K562 (cell line): ENCODE measurements around the gene METAP2. TPM values are rescaled to one million over a fixed set of nuclear protein-coding genes. Genes with fewer than 3 reads are reported as not detected.

Experiments used
- ASH1L ChIP-seq: fragments of 450-650 bp; IDR thresholded peaks from 2 replicates; pipeline ENCODE4 v1.6.1; 2018; ENCODE audit warnings: borderline replicate concordance, mild to moderate bottlenecking, low read depth; ENCODE audit not compliant: partially characterized antibody
- DMBX1 ChIP-seq: fragments of 250-450 bp; sonication (Bioruptor Pico); IDR thresholded peaks from 2 replicates; pipeline ENCODE4 v1.8.0; 2022; ENCODE audit warnings: inconsistent platforms, mild to moderate bottlenecking, moderate library complexity, borderline replicate concordance
- HEY1 ChIP-seq: fragments of 250-450 bp; sonication (Bioruptor Pico); IDR thresholded peaks from 2 replicates; pipeline ENCODE4 v1.5.0; 2020; ENCODE audit warnings: mild to moderate bottlenecking, moderate library complexity, borderline replicate concordance
- L3MBTL2 ChIP-seq: fragments of 450-650 bp; IDR thresholded peaks from 2 replicates; pipeline ENCODE4 v1.6.1; 2016; ENCODE audit warnings: mild to moderate bottlenecking, moderate library complexity
- NEUROD1 ChIP-seq: fragments of 150-350 bp; IDR thresholded peaks from 2 replicates; pipeline ENCODE4 v1.6.1; 2014; ENCODE audit warnings: borderline replicate concordance, low read length, low read depth; ENCODE audit not compliant: partially characterized antibody
- NFE2 ChIP-seq: IDR thresholded peaks from 2 replicates; pipeline ENCODE4 v1.6.1; 2014; ENCODE audit warnings: antibody characterized with exemption, low read depth
- NUFIP1 ChIP-seq: fragments of 450-650 bp; IDR thresholded peaks from 2 replicates; pipeline ENCODE4 v1.6.1; 2018; ENCODE audit not compliant: partially characterized antibody
- RBFOX2 ChIP-seq: fragments of 200-400 bp; formaldehyde crosslinking; IDR thresholded peaks from 2 replicates; pipeline ENCODE4 v1.6.1; 2017; ENCODE audit warnings: low read depth, mild to moderate bottlenecking, low read length, moderate library complexity
- RBM17 ChIP-seq: fragments of 200-400 bp; formaldehyde crosslinking; IDR thresholded peaks from 2 replicates; pipeline ENCODE4 v1.6.1; 2017; ENCODE audit warnings: low read depth, mild to moderate bottlenecking, low read length, borderline replicate concordance
- RHOXF2B ChIP-seq: fragments of 250-450 bp; sonication (Bioruptor Pico); conservative IDR thresholded peaks from 2 replicates; pipeline ENCODE4 v1.5.1; 2021
- SAFB2 ChIP-seq: fragments of 200-400 bp; formaldehyde crosslinking; IDR thresholded peaks from 2 replicates; pipeline ENCODE4 v1.6.1; 2018; ENCODE audit warnings: borderline replicate concordance, low read length, low read depth, moderate library complexity; ENCODE audit not compliant: severe bottlenecking
- SP2 ChIP-seq: IDR thresholded peaks from 2 replicates; pipeline ENCODE4 v1.6.1; 2011; ENCODE audit warnings: mild to moderate bottlenecking, low read depth, low read length, moderate library complexity; ENCODE audit not compliant: poor library complexity, severe bottlenecking; ENCODE audit errors: extremely low read depth
- TARDBP ChIP-seq: fragments of 450-650 bp; IDR thresholded peaks from 2 replicates; pipeline ENCODE4 v1.6.1; 2016
- TFAM ChIP-seq: fragments of 250-450 bp; sonication (Bioruptor Pico); conservative IDR thresholded peaks from 2 replicates; pipeline ENCODE4 v1.5.0; 2021; ENCODE audit warnings: mild to moderate bottlenecking, moderate library complexity
- WHSC1 ChIP-seq: IDR thresholded peaks from one replicate; pipeline ENCODE4 v1.6.1; 2012; ENCODE audit warnings: low read length, control low read depth, inconsistent platforms
- ZNF175 ChIP-seq: fragments of 200-800 bp; sonication (Bioruptor generic); IDR thresholded peaks from 2 replicates; pipeline ENCODE4 v1.6.1; 2016; ENCODE audit warnings: low read depth, mild to moderate bottlenecking, missing genetic modification characterization, missing compliant biosample characterization
- ZNF561 ChIP-seq: fragments of 450-650 bp; formaldehyde crosslinking; conservative IDR thresholded peaks from 2 replicates; pipeline ENCODE4 v1.4.0; 2020; ENCODE audit warnings: mild to moderate bottlenecking, moderate library complexity
- polyA plus RNA-seq, 8 experiments: library from polyadenylated mRNA; depleted of rRNA in 4 of 8; stranded (reverse) in 5 of 8; unstranded in 3 of 8; fragments of >200 nt; fragmentation: Nextera tagmentation in 2 of 8; fragmentation: Illumina TruSeq in 1 of 8; extraction: Ambion mirVana in 2 of 8; extraction: Trizol in 1 of 8; gene quantifications; 2 replicates each; pipeline versions ENCODE4 v1.2.1 to v1.2.3, GENCODE V29; 2011 to 2014; ENCODE audit warnings: inconsistent platforms in 1 of 8, missing spikeins in 1 of 8
- total RNA-seq, 7 experiments: library from RNA; depleted of rRNA in 6 of 7; stranded (reverse); fragments of >200 nt in 6 of 7; fragmentation: Illumina TruSeq in 2 of 7; extraction: Trizol in 2 of 7; gene quantifications; 2 replicates each; pipeline versions ENCODE4 v1.2.1 to v1.2.3, GENCODE V29; 2011 to 2021; ENCODE audit warnings: low replicate concordance in 1 of 7
- TF ChIP-seq, protein P1 (sequence below): fragments of 450-650 bp; IDR thresholded peaks from 2 replicates; pipeline ENCODE4 v1.6.1; 2018; ENCODE audit warnings: mild to moderate bottlenecking, low read depth; ENCODE audit not compliant: partially characterized antibody
- TF ChIP-seq, protein P2 (sequence below): fragments of 450-650 bp; IDR thresholded peaks from 2 replicates; pipeline ENCODE4 v1.6.1; 2017; ENCODE audit warnings: mild to moderate bottlenecking, moderate library complexity
- TF ChIP-seq, protein P3 (sequence below): fragments of 450-650 bp; IDR thresholded peaks from 2 replicates; pipeline ENCODE4 v1.6.1; 2014; ENCODE audit warnings: low read depth, mild to moderate bottlenecking, moderate library complexity, borderline replicate concordance
- TF ChIP-seq, protein P4 (sequence below): fragments of 450-650 bp; IDR thresholded peaks from 2 replicates; pipeline ENCODE4 v1.6.1; 2016; ENCODE audit warnings: antibody characterized with exemption
- TF ChIP-seq, protein P5 (sequence below): sonication (generic); formaldehyde crosslinking; IDR thresholded peaks from 2 replicates; pipeline ENCODE4 v1.8.0; 2022; ENCODE audit warnings: mild to moderate bottlenecking, missing genetic modification reagents

METAP2 gene
- total and polyA plus RNA-seq, 9 of the 15 experiments (the other 6 are each of a cell fraction or from before 2014, with no cell fraction given), result 75.5 to 205 (median 164) TPM

DNA sequence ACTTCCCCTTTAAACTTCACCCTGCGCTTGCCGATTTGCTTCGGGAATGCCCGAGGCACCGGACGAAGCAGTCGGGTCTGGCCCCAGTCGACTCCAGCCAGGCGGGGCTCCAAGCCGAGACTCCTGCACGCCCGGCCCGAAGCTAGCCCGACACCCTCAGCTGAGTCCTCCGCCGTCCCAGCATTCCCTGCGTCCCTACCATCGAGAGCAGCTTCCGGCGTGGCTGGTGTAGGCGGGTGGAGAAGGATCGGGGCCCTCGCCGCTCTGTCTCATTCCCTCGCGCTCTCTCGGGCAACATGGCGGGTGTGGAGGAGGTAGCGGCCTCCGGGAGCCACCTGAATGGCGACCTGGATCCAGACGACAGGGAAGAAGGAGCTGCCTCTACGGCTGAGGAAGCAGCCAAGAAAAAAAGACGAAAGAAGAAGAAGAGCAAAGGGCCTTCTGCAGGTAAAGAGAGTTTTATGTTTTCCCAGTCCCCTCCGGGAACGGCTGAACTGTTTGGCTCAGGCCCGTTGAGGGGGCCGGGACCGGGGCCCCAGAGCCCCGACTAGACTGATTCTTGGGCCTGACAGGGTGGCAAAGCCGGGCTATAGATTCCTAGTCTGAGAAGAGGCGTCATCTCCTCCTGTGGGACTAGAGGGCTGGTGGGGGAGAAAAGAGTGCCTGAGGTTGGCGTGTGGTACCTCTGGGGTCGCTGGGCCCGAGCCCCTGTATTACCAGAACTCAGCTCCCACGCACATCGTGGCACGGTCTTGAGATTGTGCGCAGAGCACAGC is at the start of gene METAP2 (continued):
- TF ChIP-seq, protein P1, sequence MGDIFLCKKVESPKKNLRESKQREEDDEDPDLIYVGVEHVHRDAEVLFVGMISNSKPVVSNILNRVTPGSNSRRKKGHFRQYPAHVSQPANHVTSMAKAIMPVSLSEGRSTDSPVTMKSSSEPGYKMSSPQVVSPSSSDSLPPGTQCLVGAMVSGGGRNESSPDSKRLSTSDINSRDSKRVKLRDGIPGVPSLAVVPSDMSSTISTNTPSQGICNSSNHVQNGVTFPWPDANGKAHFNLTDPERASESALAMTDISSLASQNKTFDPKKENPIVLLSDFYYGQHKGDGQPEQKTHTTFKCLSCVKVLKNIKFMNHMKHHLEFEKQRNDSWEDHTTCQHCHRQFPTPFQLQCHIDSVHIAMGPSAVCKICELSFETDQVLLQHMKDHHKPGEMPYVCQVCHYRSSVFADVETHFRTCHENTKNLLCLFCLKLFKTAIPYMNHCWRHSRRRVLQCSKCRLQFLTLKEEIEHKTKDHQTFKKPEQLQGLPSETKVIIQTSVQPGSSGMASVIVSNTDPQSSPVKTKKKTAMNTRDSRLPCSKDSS, result no peak
- TF ChIP-seq RBM17 (no peak), SP2 (peak; percentile 89), NUFIP1 (peak; percentile 34), DMBX1 (no peak), TARDBP (no peak), ASH1L (no peak), ZNF561 (CRISPR knock-in tag) (0 out of 2 replicates have a peak, but pooled peaks have one; percentile 30), SAFB2 (no peak), RBFOX2 (peak; percentile 100), L3MBTL2 (peak; percentile 41; the same call in 1 of the 2 replicates), NFE2 (no peak), TFAM (CRISPR knock-in tag) (no peak), ZNF175 (CRISPR knock-in tag) (no peak), NEUROD1 (no peak), WHSC1 (no peak), RHOXF2B (no peak), HEY1 (CRISPR knock-in tag) (no peak)
- TF ChIP-seq, protein P2, sequence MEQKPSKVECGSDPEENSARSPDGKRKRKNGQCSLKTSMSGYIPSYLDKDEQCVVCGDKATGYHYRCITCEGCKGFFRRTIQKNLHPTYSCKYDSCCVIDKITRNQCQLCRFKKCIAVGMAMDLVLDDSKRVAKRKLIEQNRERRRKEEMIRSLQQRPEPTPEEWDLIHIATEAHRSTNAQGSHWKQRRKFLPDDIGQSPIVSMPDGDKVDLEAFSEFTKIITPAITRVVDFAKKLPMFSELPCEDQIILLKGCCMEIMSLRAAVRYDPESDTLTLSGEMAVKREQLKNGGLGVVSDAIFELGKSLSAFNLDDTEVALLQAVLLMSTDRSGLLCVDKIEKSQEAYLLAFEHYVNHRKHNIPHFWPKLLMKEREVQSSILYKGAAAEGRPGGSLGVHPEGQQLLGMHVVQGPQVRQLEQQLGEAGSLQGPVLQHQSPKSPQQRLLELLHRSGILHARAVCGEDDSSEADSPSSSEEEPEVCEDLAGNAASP, result no peak
- TF ChIP-seq, protein P3, sequence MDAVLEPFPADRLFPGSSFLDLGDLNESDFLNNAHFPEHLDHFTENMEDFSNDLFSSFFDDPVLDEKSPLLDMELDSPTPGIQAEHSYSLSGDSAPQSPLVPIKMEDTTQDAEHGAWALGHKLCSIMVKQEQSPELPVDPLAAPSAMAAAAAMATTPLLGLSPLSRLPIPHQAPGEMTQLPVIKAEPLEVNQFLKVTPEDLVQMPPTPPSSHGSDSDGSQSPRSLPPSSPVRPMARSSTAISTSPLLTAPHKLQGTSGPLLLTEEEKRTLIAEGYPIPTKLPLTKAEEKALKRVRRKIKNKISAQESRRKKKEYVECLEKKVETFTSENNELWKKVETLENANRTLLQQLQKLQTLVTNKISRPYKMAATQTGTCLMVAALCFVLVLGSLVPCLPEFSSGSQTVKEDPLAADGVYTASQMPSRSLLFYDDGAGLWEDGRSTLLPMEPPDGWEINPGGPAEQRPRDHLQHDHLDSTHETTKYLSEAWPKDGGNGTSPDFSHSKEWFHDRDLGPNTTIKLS, result peak; percentile 14; the same call in 1 of the 2 replicates
- TF ChIP-seq, protein P4, sequence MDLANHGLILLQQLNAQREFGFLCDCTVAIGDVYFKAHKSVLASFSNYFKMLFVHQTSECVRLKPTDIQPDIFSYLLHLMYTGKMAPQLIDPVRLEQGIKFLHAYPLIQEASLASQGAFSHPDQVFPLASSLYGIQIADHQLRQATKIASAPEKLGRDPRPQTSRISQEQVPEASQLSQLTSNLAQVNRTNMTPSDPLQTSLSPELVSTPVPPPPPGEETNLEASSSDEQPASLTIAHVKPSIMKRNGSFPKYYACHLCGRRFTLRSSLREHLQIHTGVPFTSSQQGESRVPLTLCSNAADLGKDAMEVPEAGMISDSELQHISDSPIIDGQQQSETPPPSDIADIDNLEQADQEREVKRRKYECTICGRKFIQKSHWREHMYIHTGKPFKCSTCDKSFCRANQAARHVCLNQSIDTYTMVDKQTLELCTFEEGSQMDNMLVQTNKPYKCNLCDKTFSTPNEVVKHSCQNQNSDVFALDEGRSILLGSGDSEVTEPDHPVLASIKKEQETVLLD, result no peak
- TF ChIP-seq, protein P5, sequence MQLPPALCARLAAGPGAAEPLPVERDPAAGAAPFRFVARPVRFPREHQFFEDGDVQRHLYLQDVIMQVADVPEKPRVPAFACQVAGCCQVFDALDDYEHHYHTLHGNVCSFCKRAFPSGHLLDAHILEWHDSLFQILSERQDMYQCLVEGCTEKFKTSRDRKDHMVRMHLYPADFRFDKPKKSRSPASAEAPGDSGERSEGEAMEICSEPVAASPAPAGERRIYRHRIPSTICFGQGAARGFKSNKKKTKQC (CRISPR knock-in tag), result no peak; the same call in 1 of the 2 replicates
